ENCODE data around the gene RAB6A. TPM values are rescaled to one million over a fixed set of nuclear protein-coding genes. Genes with fewer than 3 reads are reported as not detected.

Gene RAB6A
- total RNA-seq, 1 experiment from 2014 or later = 76.3 TPM

DNA sequence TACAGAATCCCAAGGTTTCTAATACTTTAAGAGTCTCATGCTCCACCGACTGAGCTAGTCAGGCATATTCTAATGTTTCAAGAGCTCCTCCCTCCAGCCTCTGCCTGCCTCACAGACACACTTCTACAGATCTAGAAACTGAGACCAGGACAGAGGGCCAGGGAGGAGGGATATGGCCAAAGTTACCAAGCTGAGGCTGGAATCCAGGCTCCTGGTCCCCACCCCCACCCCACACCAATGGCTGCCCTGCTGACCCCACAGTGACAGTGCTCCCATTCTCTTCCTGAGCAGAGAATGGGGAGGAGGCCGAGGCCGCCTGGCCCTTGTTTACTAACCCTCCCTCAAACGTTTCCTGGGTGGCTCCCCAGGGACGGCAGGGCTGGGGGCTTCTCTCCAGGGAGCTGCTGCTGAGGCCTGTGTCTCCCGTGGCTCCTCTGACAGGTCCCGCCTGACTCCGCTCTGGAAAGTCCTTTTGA, 112.3 kb downstream of the RAB6A start:
- Histone ChIP-seq H3K9ac (ENCODE audit: low read length) (no peak overlapping the region), H3K36me3 (ENCODE audit: insufficient read depth, low read length) (no peaks in the 10 kb centered on the region), H3K4me1 (ENCODE audit: low read length) (peaks cover 10% of the 10 kb centered on the region), H4K20me1 (ENCODE audit: insufficient read depth, low read depth, low read length) (0 out of 2 replicates have a peak, but pooled peaks cover 3% of the 10 kb centered on the region), H3K4me2 (ENCODE audit: low read depth, low read length, poor library complexity, severe bottlenecking) (no peak overlapping the region), H3K27ac (ENCODE audit: low read length) (no peak overlapping the region), H3K27me3 (ENCODE audit: low read length) (0 out of 2 replicates have a peak, but pooled peaks cover 3% of the 10 kb centered on the region), H3K79me2 (ENCODE audit: low read length) (no peaks in the 10 kb centered on the region), H3K9me3 (ENCODE audit: low read length) (no peaks in the 10 kb centered on the region), H3K4me3 (ENCODE audit: low read length) (no peak overlapping the region), H2AFZ (ENCODE audit: low read length) (no peak overlapping the region), H3K9me2 (replicated peaks; ENCODE audit: insufficient read depth, low read length) (no peaks in the 10 kb centered on the region)
- DNase-seq = no peak

DNA sequence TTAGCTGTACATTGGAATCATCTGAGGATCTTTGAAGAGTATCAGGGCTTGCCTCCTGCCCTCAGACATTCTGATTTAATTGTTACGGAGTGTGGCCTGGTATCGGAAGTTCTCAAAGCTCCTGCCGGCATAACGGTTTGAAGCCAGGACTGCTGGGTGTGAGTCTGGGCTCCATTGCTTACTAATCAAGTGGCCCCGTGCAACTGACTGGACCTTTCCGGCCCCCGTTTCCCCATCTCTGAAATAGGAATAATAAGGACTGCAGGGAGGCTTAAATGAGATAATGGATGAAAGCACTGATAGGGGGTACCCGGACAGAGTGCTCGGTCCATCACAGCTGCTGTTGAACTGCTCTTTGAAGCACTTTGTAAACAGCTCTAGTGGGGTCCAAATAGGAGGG, 112.8 kb downstream of the RAB6A start:
- peak overlapping the region; percentile 60; the same call in 1 of the 2 replicates for H3K4me3 ChIP-seq (ENCODE audit: low read length)
- H3K27me3 ChIP-seq (ENCODE audit: low read length) = no peaks in the 10 kb centered on the region
- peaks cover 10% of the 10 kb centered on the region for H3K4me1 ChIP-seq (ENCODE audit: low read length)
- 0 out of 2 replicates have a peak, but pooled peaks cover 3% of the 10 kb centered on the region for H4K20me1 ChIP-seq (ENCODE audit: insufficient read depth, low read depth, low read length)
- H3K9me3 ChIP-seq (ENCODE audit: low read length) = no peaks in the 10 kb centered on the region
- no peak overlapping the region; the same call in 1 of the 2 replicates for H2AFZ ChIP-seq (ENCODE audit: low read length)
- no peak overlapping the region for H3K27ac ChIP-seq (ENCODE audit: low read length)
- no peaks in the 10 kb centered on the region for H3K36me3 ChIP-seq (ENCODE audit: insufficient read depth, low read length)
- peak overlapping the region; percentile 73 for H3K4me2 ChIP-seq (ENCODE audit: low read depth, low read length, poor library complexity, severe bottlenecking)
- no peak for DNase-seq
- H3K79me2 ChIP-seq (ENCODE audit: low read length) = no peaks in the 10 kb centered on the region
- 0 out of 2 replicates have a peak overlapping the region, but pooled peaks have one; percentile 26 for H3K9ac ChIP-seq (ENCODE audit: low read length)
- no peaks in the 10 kb centered on the region for H3K9me2 ChIP-seq (replicated peaks; ENCODE audit: insufficient read depth, low read length)

DNA sequence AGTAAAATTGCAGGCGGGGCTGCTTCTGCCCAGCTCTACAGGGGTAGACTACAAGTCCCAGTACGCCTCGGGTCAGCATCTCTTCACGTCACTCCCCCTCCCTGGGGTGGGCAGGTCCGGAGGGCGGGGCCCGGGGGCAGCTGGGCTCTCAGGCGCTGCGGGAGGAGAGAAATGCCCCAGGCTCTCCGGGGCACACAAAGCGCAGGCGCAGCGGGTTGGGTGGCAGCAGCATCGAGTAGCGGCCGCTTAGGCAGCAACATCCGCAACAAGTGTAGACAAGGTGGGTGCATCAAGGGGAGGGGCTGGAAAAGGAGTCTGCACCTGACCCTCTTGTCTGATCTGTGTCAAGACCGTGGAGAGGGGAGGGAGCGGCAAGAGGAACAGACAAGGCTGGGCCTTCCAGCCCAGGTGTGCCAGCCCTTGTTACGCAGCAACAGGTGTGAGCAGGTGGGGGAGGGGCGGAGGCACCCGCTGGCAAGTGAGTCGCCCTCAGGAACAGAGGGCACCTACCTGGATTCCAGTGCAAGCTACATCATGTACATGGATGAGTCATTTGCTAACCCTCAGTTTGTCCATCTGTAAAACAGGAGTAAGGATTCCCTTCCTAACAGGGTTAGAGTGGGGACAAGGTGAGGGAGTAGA, 113.3 kb downstream of the RAB6A start:
- Histone ChIP-seq H3K27me3 (ENCODE audit: low read length) (no peaks in the 10 kb centered on the region), H3K27ac (ENCODE audit: low read length) (no peak overlapping the region), H4K20me1 (ENCODE audit: insufficient read depth, low read depth, low read length) (0 out of 2 replicates have a peak, but pooled peaks cover 3% of the 10 kb centered on the region), H3K79me2 (ENCODE audit: low read length) (no peaks in the 10 kb centered on the region), H3K9me3 (ENCODE audit: low read length) (no peaks in the 10 kb centered on the region), H3K4me1 (ENCODE audit: low read length) (peaks cover 10% of the 10 kb centered on the region), H2AFZ (ENCODE audit: low read length) (peak overlapping the region; percentile 54; the same call in 1 of the 2 replicates), H3K9ac (ENCODE audit: low read length) (peak overlapping the region; percentile 26; the same call in 1 of the 2 replicates), H3K36me3 (ENCODE audit: insufficient read depth, low read length) (no peaks in the 10 kb centered on the region), H3K4me3 (ENCODE audit: low read length) (peak overlapping the region; percentile 60), H3K9me2 (replicated peaks; ENCODE audit: insufficient read depth, low read length) (no peaks in the 10 kb centered on the region), H3K4me2 (ENCODE audit: low read depth, low read length, poor library complexity, severe bottlenecking) (peak overlapping the region; percentile 73)
- peak; percentile 96 for DNase-seq

DNA sequence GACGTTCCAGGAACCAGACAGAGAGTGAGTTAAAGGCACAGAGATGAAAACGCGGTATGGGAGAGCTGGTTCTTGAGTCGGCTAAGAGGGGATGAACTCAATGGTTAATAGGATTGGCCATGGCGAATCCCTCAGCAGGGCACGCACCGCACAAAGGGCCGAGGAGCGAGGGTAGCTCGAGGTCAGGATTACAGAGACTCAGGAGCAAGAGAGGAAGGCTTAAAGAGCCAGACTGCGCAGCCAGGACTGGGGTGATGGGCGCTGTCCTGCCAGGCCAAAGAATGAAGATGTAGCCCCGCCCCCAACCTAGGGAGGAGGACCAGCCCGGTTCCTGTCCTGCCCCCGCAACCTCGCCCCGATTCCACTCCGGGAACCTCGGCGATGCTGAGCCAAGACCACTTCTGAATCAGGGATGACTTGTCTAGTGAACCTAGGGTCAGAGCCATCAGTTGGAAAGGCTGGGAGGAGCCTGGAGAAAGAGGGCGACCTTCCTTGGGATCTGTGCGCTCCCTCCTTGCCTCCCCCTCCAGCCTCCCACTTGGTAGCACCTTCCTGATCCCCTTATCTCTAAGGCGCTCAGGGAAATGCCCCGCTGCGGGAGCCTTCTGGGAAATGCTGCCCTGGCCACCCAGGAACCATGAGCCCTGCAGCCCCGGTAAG, 114.8 kb downstream of the RAB6A start, which contains the start of gene PLEKHB1:
TSS of gene PLEKHB1 (plus strand) at position 610 of the 660 bp plus-strand sequence. CDS start at position 638, 28 bp downstream.
- Histone ChIP-seq H2AFZ (ENCODE audit: low read length) (peak within 1 kb of the TSS; percentile 54; the same call in 1 of the 2 replicates), H3K4me3 (ENCODE audit: low read length) (no peak within 1 kb of the TSS)

DNA sequence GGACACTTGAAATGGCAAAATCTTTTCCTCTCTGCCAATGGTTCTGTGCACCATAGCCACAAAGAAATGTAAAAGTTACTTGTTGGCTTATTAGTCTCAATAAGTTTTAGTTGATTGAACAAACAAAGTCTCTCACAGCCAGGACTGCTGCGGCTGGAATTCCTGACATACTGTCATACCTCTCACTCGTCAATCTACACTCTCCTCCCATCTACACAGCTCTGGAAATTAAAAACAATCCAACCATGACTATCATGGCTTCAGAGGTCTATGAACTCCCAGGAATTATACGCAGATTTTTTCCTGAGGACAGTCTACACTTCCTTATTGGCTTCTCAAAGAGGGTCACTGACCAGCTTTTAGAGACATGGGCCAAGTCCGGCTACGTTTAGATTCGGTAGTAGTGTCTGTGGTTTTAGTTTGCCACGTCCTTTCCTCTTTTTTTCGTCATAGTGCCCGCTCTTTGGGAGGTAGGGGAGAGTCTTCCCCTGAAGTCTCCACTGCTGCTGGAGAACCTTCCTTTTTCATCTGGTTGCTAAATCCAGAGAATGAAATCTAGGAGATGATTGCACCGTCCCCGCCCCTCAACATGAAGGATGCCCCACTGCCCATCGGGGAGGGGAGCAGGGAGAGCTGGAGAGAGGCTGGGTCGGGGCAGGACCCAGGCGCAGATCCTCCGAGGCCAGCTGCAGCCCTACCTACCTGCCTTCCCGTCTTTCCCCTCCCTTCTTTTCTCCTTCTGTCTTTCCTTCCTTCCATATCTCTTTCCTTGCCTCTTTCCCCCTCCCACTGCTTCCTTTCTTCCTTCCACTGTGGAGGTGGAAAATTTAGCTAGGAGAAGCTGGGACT, 115.5 kb downstream of the RAB6A start:
- no peak overlapping the region for H3K4me3 ChIP-seq (ENCODE audit: low read length)
- H3K4me1 ChIP-seq (ENCODE audit: low read length) = peaks cover 10% of the 10 kb centered on the region
- no peak overlapping the region for H3K27ac ChIP-seq (ENCODE audit: low read length)
- H3K36me3 ChIP-seq (ENCODE audit: insufficient read depth, low read length) = no peaks in the 10 kb centered on the region
- H3K79me2 ChIP-seq (ENCODE audit: low read length) = no peaks in the 10 kb centered on the region
- DNase-seq = no peak
- H2AFZ ChIP-seq (ENCODE audit: low read length) = no peak overlapping the region; the same call in 1 of the 2 replicates
- no peaks in the 10 kb centered on the region for H3K9me2 ChIP-seq (replicated peaks; ENCODE audit: insufficient read depth, low read length)
- no peak overlapping the region for H3K4me2 ChIP-seq (ENCODE audit: low read depth, low read length, poor library complexity, severe bottlenecking)
- H3K9ac ChIP-seq (ENCODE audit: low read length) = no peak overlapping the region
- H3K9me3 ChIP-seq (ENCODE audit: low read length) = no peaks in the 10 kb centered on the region
- 0 out of 2 replicates have a peak, but pooled peaks cover 3% of the 10 kb centered on the region for H4K20me1 ChIP-seq (ENCODE audit: insufficient read depth, low read depth, low read length)
- no peaks in the 10 kb centered on the region for H3K27me3 ChIP-seq (ENCODE audit: low read length)

More for the DNA sequence above, 114.8 kb downstream of the RAB6A start, which contains the start of gene PLEKHB1:
- Histone ChIP-seq H3K9me3 (ENCODE audit: low read length) (no peaks in the 10 kb centered on the region), H3K36me3 (ENCODE audit: insufficient read depth, low read length) (no peaks in the 10 kb centered on the region), H3K79me2 (ENCODE audit: low read length) (no peaks in the 10 kb centered on the region), H3K4me2 (ENCODE audit: low read depth, low read length, poor library complexity, severe bottlenecking) (peak within 1 kb of the TSS; percentile 73), H3K27me3 (ENCODE audit: low read length) (no peaks in the 10 kb centered on the region), H3K9ac (ENCODE audit: low read length) (no peak within 1 kb of the TSS), H3K4me1 (ENCODE audit: low read length) (peaks cover 10% of the 10 kb centered on the region), H3K9me2 (replicated peaks; ENCODE audit: insufficient read depth, low read length) (no peaks in the 10 kb centered on the region), H3K27ac (ENCODE audit: low read length) (no peak within 1 kb of the TSS), H4K20me1 (ENCODE audit: insufficient read depth, low read depth, low read length) (0 out of 2 replicates have a peak, but pooled peaks cover 3% of the 10 kb centered on the region)
- DNase-seq = no peak

DNA sequence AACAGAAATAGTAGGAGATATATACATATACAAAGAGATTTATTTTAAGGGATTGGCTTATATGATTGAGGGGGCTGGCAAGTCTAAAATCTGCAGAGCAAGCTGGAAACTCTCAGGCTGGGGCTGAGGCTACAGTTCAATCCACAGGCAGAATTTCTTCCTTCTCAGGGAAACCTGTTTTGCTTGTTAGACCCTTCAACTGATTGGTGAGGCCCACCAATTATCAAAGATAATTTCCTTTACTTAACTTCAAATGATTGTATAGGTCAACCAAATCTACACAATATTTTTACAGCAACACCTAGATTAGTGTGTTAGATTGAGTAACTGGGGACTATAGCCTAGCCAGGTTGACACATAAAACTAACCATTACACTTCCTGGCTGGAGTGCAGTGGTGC, 119.2 kb downstream of the RAB6A start:
- H2AFZ ChIP-seq (ENCODE audit: low read length) = no peak overlapping the region
- no peaks in the 10 kb centered on the region for H3K4me1 ChIP-seq (ENCODE audit: low read length)
- no peak for DNase-seq
- H3K4me3 ChIP-seq (ENCODE audit: low read length) = no peak overlapping the region
- no peaks in the 10 kb centered on the region for H3K9me3 ChIP-seq (ENCODE audit: low read length)
- H3K27me3 ChIP-seq (ENCODE audit: low read length) = no peaks in the 10 kb centered on the region
- H3K9me2 ChIP-seq (replicated peaks; ENCODE audit: insufficient read depth, low read length) = no peaks in the 10 kb centered on the region
- H3K27ac ChIP-seq (ENCODE audit: low read length) = no peak overlapping the region
- H3K79me2 ChIP-seq (ENCODE audit: low read length) = no peaks in the 10 kb centered on the region
- no peak overlapping the region for H3K4me2 ChIP-seq (ENCODE audit: low read depth, low read length, poor library complexity, severe bottlenecking)
- 0 out of 2 replicates have a peak, but pooled peaks cover under 1% of the 10 kb centered on the region for H4K20me1 ChIP-seq (ENCODE audit: insufficient read depth, low read depth, low read length)
- H3K36me3 ChIP-seq (ENCODE audit: insufficient read depth, low read length) = no peaks in the 10 kb centered on the region
- no peak overlapping the region for H3K9ac ChIP-seq (ENCODE audit: low read length)

DNA sequence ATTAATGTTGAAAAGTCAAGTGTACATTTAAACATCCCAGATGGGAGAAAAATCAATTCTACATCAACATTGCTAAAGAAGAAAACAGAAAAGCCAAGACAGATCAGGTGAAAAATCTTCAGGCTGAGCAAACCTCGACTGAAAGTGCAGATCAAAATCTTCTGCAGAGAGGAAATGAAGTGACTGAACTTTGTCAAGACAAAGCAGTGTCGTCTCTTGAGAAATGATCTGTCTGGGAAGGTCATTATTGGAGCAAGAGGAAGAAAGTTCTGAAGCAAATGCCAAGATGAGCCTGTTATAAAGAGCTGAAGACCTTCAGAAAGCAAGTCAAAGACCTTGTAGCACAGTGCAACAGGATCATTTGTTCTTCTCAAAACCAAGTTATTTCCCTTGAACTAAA, 120.3 kb downstream of the RAB6A start:
- Histone ChIP-seq H3K27ac (ENCODE audit: low read length) (no peak overlapping the region), H3K9ac (ENCODE audit: low read length) (no peak overlapping the region), H3K79me2 (ENCODE audit: low read length) (no peaks in the 10 kb centered on the region), H2AFZ (ENCODE audit: low read length) (no peak overlapping the region), H3K36me3 (ENCODE audit: insufficient read depth, low read length) (no peaks in the 10 kb centered on the region), H3K4me1 (ENCODE audit: low read length) (peaks cover 2% of the 10 kb centered on the region; the same call in 1 of the 2 replicates), H3K9me3 (ENCODE audit: low read length) (no peaks in the 10 kb centered on the region), H3K4me3 (ENCODE audit: low read length) (no peak overlapping the region), H3K4me2 (ENCODE audit: low read depth, low read length, poor library complexity, severe bottlenecking) (no peak overlapping the region), H4K20me1 (ENCODE audit: insufficient read depth, low read depth, low read length) (no peaks in the 10 kb centered on the region), H3K9me2 (replicated peaks; ENCODE audit: insufficient read depth, low read length) (no peaks in the 10 kb centered on the region), H3K27me3 (ENCODE audit: low read length) (no peaks in the 10 kb centered on the region)
- DNase-seq = no peak
